DMS79 treated with DMSO at 0.1 percent for 48 hours (cell line): ENCODE measurements around the gene FGFBP3.
"Not testable (repeated sequence)": the region's sequence is repeated elsewhere in the genome, so short reads cannot be mapped to it uniquely, and the experiment has no call there.

Source experiments
- DNase-seq: peaks from one replicate; lab custom pipeline; 2025; lab: John Stamatoyannopoulos, UW

Gene FGFBP3

DNA sequence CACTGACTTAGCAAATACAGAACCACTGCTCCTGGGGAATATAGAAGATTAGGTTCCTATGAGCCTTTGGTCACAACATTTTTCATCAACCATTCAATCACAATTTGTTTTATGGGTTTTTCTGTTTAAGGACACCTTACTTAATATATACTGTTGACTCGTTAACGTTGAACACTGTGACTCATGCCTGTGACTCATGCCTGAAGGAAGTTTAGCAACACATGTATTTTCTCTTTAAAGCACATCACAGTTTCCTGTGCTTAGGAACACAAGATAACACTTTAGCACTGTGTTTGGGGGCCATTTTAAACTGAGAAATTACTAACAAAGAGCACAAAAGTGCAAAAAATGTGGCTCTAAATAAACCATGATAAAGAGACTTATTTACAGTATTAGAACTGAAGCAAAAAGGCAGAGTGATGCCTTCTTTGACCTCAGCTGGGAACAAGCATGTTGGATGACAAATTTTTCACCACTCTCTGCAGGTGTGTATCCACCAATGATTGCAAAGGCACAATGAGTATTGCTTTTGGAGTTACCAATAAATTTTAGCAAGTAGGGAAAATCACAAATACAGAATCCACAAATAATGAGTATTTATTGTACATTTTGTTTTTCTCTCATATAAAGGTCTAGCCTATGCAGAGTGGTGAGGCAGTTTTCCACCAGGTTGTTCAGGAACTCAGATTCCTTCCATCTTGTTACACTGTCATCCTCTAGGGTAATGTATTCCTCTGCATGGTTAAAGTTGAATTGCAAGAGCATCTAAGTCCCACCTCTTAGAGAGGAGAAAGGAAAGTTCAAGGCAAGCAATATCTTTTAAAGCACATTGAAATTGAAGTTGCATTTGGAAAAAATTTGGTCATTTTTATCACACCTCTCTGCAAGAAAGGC is 7.3 kb downstream of the FGFBP3 start:
- no peak for DNase-seq

DNA sequence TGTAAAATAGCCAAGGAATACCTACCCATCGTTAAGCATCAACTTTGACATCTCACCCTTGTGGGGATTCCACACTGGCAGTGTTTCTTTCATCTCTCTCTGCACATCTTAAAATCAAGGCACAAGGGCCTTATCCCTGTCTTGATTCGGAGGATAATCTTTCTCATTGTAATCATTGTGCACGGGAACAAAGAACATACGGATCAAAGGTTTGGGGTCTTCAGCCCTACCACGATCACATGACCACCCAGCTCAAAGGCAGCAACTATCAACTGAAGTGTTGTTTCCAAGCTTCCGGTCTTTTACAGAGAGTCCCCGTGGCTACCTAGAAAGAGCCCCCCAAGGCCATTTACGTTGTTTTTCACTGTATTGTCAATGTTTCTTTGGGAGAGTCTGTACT is 11.9 kb downstream of the FGFBP3 start:
- DNase-seq = no peak

DNA sequence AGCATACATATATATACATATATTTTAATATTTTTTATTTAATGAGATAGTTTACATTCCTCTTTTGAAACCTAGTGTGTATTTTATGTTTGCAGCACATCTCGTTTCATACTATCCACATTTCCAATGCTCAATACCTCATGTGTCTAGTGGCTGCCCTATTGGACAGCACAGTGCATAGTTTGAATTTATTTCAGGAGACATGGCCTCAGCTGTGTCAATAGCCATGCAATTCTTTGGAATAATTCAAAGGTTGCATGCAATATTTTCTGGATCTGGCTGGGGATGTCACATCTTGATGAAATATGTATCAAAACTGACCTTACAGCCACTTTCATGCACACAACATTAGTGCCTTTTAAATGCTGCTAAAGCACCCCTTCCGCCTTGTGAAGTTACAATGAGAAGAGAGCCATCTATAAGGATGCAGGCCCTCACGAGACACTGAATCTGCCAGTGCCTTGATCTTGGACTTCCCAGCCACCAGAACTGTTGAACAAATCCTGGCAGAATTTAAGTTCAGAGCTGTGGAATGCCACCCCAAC is 13.0 kb downstream of the FGFBP3 start:
- no peak for DNase-seq

DNA sequence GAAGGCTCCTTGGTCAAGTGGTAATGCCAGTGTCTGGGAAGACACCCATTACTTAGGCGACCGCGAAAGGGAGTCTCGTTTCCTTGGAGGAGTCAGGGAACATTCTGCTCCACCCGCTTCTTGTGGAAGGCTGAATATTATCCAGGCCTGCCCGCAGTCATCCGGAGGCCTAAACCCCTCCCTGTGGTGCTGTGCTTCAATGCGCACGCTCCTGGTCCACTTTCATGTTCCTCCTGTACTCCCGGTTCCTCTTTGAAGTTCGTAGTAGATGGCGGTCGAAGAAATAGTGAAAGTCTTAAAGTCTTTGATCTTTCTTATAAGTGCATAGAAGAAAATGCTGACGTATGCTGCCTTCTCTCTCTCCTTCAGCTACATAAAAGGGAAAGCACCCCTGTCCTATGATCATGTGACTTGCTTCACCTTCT is 15.0 kb downstream of the FGFBP3 start:
- DNase-seq = not testable (repeated sequence)

DNA sequence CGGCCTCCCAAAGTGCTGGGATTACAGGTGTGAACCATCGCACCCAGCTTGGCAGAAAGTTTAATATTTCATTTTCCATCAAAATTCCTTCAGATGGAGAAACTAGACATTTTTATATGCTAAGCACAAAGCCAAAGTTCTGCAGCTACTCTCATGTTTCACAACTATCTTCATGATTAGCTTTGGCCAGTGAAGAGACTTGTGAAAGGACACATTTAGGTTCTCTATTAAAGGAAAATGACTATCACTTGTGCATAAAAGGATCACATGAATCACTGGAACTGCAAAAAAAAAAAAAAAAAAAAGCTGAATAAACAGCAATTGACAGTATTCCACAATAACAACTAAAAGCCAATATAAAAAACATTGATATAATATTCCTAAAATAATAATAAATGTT is 16.2 kb downstream of the FGFBP3 start:
- DNase-seq = no peak

DNA sequence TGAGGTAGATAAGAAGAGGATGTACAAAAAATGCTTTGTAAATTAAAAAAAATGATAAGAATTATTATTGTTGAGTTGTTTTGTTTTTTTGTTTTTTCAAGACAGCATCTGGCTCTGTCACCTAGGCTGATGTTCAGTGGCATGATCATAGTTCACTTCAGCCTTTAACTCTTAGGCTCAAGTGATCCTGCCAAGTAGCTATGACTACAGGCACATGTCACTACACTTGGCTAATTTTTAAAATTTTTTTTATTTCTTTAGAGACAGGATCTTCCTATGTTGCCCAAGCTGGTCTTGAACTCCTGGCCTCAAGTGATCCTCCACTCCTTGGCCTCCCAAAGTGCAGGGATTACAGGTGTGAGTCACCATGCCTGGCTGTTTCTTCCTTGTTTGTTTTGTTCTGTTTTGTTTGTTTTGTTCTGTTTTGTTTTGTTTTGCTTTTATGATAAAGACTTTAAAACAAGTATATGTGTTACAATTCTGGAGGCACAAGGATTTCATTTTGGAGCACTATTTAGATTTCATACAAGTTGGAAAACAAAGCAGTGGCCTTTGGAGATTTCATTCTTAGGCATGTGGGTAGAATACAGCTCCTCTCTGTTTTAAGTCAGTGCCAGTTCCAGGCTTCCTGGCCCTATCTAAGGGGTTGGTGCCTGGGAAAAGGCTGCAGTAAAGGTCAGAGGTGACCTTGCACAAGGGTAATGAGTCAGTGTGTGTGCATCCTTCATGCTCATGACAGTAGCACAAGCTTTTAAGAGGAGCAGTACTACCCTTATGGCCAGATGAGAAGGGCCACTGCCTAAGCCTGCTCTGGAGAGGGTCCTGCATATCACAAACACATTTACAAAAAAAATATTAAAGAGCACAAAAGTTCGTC is 17.9 kb downstream of the FGFBP3 start:
- no peak for DNase-seq

DNA sequence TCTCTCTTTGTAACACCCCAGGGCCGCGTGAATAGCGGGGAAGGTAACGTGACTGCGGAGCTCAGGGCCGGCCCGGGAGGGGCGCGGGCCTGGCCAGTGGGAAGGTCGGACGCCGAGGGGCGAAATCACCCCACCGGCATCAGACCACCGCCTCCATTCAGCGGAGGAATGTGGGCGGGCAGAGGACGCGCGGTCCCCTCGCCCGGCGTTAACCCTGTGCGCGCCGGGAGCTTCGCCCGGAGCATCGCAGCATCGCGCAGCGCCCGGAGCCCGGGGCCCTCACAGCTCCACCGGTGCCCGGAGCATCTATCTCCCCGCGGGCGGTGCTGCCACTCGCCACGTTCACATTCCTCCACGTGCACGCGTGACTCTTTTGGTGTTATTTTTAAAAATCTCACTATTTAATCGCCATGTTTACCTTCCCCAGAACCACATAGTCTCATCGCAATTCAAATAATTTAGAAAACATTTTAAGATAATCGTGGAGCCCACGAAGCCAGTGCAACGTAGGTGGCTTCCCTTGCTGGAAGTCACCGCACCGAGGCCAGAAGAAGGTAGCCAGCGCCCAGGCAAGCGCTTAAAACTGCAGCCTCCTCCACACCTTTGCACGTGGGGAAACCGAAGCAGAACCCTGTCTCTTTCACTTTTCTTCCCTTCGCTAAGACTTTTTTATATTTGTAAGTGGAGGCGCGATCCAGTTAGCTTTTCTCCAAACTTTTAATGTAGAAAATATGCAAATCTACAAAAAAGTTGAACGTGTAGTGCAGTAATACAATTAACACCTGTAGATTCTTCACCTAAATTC is 21.8 kb downstream of the FGFBP3 start:
- DNase-seq = peak; percentile 6

DNA sequence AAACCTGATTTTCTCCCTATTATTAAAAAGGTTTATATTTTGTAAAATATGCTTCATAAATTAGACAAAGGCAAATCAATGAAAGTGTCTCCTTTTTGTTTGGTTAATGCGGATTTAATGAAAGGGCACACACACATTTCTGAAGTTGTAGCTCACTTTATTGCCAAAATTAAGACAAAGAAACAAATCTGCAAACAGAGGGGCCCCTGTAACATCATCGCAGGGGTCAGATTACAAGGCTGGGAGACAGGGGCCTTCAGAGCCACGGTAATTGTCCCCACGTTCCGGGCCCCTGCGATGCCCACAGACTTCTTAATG is 22.4 kb downstream of the FGFBP3 start:
- DNase-seq = no peak

DNA sequence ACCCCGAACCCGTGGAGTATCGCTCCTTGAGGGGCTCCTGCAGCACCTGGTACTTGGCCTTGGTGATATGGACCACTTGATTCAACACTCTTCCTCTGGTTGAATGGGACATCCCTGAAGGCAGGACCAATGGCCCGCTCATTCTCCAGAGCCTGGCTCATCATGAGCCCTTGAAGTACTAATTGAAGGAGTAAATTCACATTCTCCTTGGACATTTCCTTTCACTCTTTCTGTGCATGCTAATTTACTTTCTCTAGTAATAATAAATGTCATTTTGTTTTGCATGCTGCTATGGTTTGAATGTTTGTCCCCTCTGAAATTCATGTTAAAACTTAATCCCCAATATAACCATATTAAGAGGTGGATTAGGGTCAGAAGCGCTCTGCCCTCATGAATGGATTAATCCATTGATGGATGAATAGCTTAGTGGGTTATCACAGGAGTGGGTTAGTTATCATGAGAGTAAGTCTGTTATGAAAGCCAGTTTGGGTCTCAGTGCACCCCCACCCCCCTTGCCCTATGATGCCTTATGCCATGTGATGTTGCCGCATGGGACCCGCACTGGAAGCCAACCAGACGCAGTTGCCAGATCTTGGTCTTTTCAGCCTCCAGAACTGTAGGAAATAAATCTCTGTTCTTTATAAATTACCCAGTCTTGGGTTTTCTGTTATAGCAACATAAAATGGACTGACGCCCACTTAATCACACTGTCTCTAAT is 23.8 kb downstream of the FGFBP3 start:
- DNase-seq = no peak

DNA sequence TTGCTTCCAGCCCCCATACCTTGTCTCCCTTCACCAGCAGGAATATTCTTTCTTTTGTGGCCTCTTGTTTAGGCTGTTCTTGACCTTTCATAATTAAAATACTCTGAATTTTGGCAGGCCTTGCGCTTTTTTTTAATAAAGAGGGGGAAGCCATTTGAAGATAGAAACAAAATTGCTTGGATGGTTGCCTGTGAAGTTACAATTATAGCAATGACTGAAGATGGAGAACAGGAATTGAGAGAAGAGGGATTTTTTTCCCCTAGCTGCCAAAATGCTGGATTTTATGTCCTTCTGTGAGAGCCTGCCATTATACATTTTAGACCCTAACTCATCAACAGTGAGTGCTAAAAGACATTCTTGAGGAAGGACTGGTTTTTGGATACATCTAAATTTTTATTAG is 24.8 kb downstream of the FGFBP3 start:
- peak; percentile 16 for DNase-seq

DNA sequence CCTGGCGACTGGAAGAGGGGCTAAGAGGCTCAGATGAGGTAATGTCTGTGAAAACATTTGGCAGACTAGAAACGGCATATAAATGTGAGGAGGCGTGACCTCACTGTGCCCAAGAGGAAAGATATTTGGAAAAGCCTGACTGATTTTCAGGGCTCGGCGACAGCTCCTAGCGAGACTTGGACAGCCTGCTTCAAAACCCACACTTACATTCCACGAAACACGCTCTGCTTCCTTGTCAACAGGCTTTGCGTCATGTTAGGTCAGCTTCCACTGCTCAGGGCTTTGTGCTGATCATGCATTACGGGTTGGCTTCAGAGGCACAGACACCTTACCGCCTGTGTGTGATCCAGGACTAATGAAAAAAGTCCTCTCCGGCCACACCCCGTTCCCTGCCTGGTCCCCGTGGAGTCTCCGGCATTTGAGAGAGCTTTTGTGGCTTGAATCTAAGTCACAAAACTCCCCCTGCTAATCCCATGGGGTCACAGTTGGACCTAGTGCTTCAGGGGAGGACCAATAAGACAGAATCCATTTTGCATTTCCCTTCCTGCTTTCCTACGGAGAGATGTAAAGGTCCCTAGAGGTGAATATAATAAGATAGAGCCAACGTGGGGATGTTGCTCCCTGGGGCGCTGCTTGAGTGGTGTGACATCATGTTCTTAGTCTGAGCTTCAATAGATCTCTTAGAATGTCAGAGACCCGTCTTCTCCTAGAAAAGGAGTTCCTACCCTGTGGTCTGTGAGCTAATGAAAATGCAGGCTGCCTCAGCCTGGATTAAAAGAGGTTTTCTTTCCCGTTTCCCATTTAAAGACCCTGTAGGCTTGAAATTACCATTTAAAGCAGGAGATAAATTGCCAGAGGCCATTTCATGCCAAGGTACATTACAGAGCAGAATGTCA is 25.5 kb downstream of the FGFBP3 start:
- DNase-seq = peak; percentile 45

DNA sequence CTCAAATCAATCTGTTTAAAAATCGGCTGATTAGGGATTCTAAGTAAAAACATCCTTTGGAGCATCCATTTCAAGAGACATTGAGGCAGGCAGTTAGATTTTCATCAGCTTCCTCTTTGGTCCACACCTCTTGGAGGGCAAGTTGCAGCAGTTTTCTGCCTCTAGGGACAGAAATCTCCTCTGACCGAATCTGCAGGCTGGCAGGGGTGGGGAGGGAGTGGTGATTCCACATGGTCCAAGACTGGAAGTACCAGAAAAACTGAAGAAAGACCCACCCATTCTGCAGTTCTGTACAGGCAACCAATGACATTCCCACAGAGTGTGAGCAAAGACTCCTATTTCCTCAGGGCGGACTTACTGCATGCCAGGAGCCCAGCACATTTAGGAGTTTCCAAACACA is 29.0 kb downstream of the FGFBP3 start:
- DNase-seq = no peak

DNA sequence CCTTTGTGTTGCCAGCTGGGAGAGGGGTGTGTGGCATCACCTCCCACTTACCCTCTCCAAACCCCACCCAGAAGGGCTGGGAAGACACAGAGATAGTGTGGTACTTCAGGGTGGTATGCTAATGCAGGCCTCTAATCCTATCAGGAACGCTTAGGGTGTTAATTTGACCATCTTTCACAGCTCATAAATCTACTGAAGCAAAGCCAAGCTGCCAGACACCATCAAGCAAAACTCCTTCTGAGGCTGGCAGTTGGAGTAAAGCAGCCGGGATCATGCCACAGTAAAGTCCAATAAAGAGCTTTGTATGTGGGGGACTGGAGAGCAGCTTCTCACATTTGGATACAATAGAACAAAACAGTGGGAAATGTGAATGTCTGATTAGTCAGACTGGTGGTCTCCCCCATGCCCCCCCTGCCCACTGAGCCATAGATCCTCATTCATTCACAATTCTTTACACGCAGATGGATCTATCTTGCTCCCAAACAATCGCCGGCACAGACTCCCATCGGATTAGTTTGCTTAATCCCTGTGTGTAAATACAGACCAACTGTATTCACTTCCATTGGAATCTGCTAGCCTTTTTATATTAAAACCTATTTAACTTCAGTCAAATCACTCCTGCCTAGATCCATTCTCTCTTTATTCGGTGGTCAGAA is 29.6 kb downstream of the FGFBP3 start:
- no peak for DNase-seq

DNA sequence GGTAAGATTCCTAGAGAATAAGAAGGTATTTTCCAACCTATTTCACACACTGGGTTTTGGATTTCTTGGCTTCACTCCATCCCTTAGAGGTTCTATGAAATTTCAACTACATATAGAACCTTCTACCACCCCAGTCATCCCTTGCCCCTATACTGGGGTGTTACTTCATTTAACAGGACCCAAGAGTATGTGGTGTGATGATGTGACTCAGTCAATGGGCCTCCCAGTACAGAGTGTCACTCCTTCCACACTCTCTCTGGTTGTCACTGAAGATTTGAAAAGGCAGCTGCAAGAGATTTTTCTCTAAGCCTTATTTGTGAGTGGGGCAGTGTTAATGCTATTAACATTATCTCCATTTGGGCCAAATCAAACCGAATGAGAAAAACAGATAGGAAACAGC is 33.5 kb downstream of the FGFBP3 start:
- no peak for DNase-seq

DNA sequence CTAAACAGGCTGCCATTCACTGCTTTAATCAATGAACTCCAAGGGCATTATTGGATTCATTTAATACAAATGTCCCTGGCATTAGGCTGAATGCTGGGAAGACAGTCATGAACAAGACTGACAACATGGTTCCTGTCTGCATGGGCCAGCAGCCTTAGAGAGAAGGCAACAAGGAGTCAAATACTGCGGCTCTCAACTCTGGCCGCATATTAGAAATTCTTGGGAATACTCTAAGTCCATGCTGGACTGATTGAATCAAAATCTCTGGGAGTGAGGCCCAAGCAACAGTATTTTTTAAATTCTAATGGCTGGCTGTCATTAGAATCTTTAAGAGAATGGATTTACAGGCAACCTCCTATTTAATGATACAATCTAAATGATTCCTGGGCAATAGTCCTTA is 34.1 kb downstream of the FGFBP3 start:
- DNase-seq = no peak

DNA sequence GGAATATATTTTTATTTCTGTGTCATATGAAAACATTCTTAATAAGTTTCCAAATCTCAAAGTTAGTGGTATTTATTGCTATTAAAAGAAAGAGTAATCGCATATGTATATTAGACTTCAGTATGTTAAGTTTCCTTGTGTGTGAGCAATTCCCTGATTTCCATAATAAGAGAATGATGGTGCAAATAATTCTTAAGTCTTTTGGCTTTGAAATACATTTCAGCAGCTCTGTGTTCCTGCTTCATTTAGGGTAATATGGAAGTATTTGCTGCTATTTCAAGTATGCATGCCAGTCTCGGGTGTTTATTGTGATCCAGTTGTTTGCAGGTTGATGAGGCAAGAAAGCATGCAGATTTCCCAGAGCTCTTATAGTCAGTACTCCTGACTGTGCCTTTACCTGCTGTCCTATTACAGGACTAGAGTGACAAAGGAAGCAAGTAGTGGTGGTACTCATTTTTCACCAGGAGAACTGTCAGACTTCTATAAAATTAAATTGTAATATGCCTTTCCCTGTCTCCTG is 43.7 kb downstream of the FGFBP3 start:
- DNase-seq = no peak

DNA sequence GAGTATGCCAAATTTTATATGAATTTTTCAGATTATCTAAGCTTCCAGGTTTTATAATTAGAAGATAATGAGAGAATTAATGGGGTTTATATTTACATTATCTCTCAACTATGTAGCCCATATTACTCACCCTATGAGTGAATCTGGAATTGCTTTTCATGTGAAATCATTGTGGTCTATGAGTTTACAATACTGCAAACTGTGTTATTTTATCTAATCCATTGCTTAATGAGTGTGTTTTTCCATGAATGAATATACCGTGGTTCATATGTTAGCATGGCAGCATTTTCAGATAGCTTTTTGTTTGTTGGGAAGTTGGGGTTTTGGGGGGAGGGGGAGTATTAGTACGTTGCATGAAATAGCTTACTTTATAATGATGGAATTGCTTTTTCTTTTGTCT is 44.5 kb downstream of the FGFBP3 start:
- no peak for DNase-seq

DNA sequence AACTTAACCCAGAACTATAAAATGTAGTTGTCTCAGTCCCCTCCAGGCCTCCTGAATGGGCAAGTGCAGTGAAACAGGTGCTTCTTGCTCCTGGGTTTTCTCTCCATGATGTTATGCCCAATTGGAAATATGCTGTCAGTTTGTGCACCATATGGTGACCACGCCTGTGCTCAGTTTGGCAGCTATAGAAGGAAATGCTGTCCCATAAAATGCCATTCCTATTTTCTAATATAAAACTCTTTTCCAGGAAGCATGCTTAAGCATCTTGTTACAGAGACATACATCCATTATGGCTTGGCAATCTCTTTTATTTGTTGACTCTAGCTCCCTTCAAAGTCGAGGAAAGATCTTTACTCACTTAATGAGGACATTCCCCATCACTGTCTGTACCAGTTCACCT is 45.2 kb downstream of the FGFBP3 start:
- no peak for DNase-seq

DNA sequence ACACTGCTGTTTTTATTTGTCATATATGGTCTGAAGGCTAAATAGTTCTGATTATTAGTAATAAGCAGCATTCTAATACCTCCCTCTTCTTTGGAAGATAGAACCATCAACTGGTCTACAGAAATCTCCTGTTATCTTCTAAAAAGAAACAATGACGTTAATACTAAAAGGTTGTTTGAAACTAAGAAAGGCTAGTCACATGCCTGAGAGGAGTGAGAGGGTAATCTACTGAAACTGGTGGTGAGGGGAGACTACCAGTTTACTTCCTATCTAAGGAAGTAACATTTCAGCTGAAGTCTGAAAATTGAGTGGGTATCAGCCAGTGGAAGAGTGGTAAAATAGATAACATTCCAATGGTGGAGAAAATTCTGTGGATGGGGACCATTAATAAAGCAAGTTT is 48.4 kb downstream of the FGFBP3 start:
- no peak for DNase-seq

DNA sequence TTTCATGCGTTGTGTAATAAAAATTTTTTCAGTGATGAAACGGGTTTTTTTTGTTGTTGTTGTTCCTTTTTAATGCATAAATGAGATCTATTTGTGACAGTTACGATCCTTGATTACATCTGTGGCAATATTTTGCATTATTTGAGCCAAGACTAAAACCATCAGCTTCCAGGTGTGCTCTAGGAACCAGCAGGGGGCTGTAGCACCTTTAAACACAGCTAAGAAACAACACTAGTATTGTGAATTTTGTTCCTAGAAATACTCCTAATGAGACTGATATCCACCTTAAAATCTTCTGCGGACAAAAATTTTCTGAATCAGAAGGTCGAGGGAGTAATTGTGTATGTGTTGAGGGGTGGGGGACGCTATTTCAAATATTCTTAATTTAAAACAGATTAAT is 52.6 kb downstream of the FGFBP3 start:
- no peak for DNase-seq
